Endodermal cell (in vitro differentiated cells): ENCODE results near the gene OOEP. TPM values are rescaled to one million over a fixed set of nuclear protein-coding genes. Genes with fewer than 3 reads are reported as not detected.

ENCODE experiments used
- DNase-seq: peaks from one replicate; pipeline ENCODE4 v3.0.0-alpha.2; 2017
- H3K27ac ChIP-seq: 2 replicates; pipeline ENCODE4 v1.5.1; 2013; ENCODE audit warnings: mild to moderate bottlenecking, low read depth, low read length, moderate library complexity
- H3K27me3 ChIP-seq: 2 replicates; pipeline ENCODE4 v1.6.1; 2013; ENCODE audit warnings: mild to moderate bottlenecking, low read length, moderate library complexity; ENCODE audit not compliant: insufficient read depth, control insufficient read depth, poor library complexity, severe bottlenecking
- H3K36me3 ChIP-seq: 2 replicates; pipeline ENCODE4 v1.7.0; 2013; ENCODE audit warnings: mild to moderate bottlenecking, low read length, moderate library complexity; ENCODE audit not compliant: control insufficient read depth, insufficient read depth
- H3K4me1 ChIP-seq: one replicate; pipeline ENCODE4 v1.7.0; 2013; ENCODE audit warnings: low read length; ENCODE audit not compliant: control insufficient read depth, insufficient read depth
- H3K4me3 ChIP-seq: 2 replicates; pipeline ENCODE4 v1.5.1; 2013; ENCODE audit warnings: mild to moderate bottlenecking, low read length, moderate library complexity
- H3K9ac ChIP-seq: 2 replicates; pipeline ENCODE4 v1.6.1; 2013; ENCODE audit warnings: mild to moderate bottlenecking, low read length, moderate library complexity; ENCODE audit not compliant: poor library complexity, severe bottlenecking; ENCODE audit errors: extremely low read depth
- H3K9me3 ChIP-seq: 2 replicates; pipeline ENCODE4 v1.6.1; 2013; ENCODE audit warnings: mild to moderate bottlenecking, low read length, moderate library complexity; ENCODE audit not compliant: control insufficient read depth
- H3K27ac Mint-ChIP-seq: 2 replicates; pipeline ENCODE4 v1.8.0; 2020; ENCODE audit warnings: mixed read lengths
- H3K27me3 Mint-ChIP-seq: 2 replicates; pipeline ENCODE4 v1.8.0; 2021; ENCODE audit warnings: mild to moderate bottlenecking, mixed read lengths; ENCODE audit not compliant: insufficient read depth
- H3K36me3 Mint-ChIP-seq: 2 replicates; pipeline ENCODE4 v1.8.0; 2020; ENCODE audit warnings: low read depth, mixed read lengths
- H3K4me1 Mint-ChIP-seq: 2 replicates; pipeline ENCODE4 v1.8.0; 2020; ENCODE audit warnings: mixed read lengths
- H3K4me3 Mint-ChIP-seq: 2 replicates; pipeline ENCODE4 v1.8.0; 2020; ENCODE audit warnings: mild to moderate bottlenecking, moderate library complexity, mixed read lengths
- H3K9me3 Mint-ChIP-seq: 2 replicates; pipeline ENCODE4 v1.8.0; 2020; ENCODE audit warnings: mild to moderate bottlenecking, mixed read lengths
- CTCF ChIP-seq: fragments of 200-600 bp; sonication (generic); conservative IDR thresholded peaks from 2 replicates; pipeline ENCODE4 v1.5.0; 2021; ENCODE audit warnings: antibody characterized with exemption, mild to moderate bottlenecking
- WGBS, 2 experiments: methylation state at CpG; one replicate each; pipeline versions ENCODE4 v1.1.5 to v1.1.7; 2013; ENCODE audit warnings: missing lambda C conversion rate in 2 of 2, mixed read lengths in 1 of 2; ENCODE audit not compliant: insufficient coverage in 1 of 2, insufficient read length in 1 of 2; 5-methylcytosine and 5-hydroxymethylcytosine counted together
- total RNA-seq, 2 donors: library from RNA; stranded (reverse); fragmentation: NEBNext Ultra II Directional in 1 of 2; extraction: Animal tissue kit (Norgen Biotek cat#: 25700) in 1 of 2; gene quantifications; 2 replicates in 1 of 2; 3 replicates in 1 of 2; pipeline ENCODE4 v1.2.1, GENCODE V29; 2021

OOEP gene
- total RNA-seq, 2 donors from 2014 or later, result not detected

- no peaks in the 10 kb centered on the region for H3K4me1 Mint-ChIP-seq
- TF ChIP-seq CTCF, result no peak
- 83 to 91% methylated on average over 1 of the region's 1 CpG for WGBS, 2 experiments
- Histone ChIP-seq H3K4me3 (no peak overlapping the region), H3K27me3 (no peaks in the 10 kb centered on the region), H3K27ac (no peak overlapping the region), H3K9me3 (no peaks in the 10 kb centered on the region), H3K4me1 (no peaks in the 10 kb centered on the region), H3K9ac (no peak overlapping the region), H3K36me3 (no peaks in the 10 kb centered on the region)
- no peak overlapping the region for H3K4me3 Mint-ChIP-seq
- no peaks in the 10 kb centered on the region for H3K36me3 Mint-ChIP-seq
- no peaks in the 10 kb centered on the region for H3K9me3 Mint-ChIP-seq
- DNase-seq, result no peak
- no peaks in the 10 kb centered on the region for H3K27me3 Mint-ChIP-seq
- no peak overlapping the region for H3K27ac Mint-ChIP-seq
These were observed 39.7 kb upstream of the OOEP start for GRCh38 chr6:73409395-73409794.

- Mint-ChIP-seq H3K36me3 (no peaks in the 10 kb centered on the region), H3K27me3 (no peaks in the 10 kb centered on the region), H3K4me1 (no peaks in the 10 kb centered on the region), H3K27ac (no peak overlapping the region), H3K9me3 (no peaks in the 10 kb centered on the region), H3K4me3 (no peak overlapping the region)
- H3K4me1 ChIP-seq, result no peaks in the 10 kb centered on the region
- H3K27me3 ChIP-seq, result no peaks in the 10 kb centered on the region
- H3K9ac ChIP-seq, result no peak overlapping the region
- no peaks in the 10 kb centered on the region for H3K9me3 ChIP-seq
- no peak overlapping the region for H3K27ac ChIP-seq
- no peaks in the 10 kb centered on the region for H3K36me3 ChIP-seq
- TF ChIP-seq CTCF, result no peak
- no peak for DNase-seq
- no peak overlapping the region for H3K4me3 ChIP-seq
These were observed 31.0 kb upstream of the OOEP start for GRCh38 chr6:73400656-73401055.

DNA sequence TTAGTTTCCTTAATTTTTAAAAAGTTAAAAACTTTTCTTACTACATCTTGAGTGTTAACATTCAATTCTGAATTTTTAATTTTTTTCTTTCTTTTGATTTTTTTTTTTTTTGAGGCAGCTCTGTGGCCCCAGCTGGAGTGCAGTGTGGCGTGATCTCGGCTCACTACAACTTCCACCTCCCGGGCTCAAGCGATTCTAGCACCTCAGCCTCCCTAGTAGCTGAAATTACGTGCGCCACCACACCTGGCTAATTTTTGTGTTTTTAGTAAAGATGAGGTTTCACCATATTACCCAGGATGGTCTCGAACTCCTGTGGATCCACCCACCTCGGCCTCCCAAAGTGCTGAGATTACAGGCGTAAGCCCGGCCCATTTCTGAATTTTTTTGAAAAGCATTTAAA is 26.2 kb upstream of the OOEP start:
- Mint-ChIP-seq H3K4me1 (no peaks in the 10 kb centered on the region), H3K27me3 (peaks cover 4% of the 10 kb centered on the region)
- DNase-seq, result no peak

More for the DNA sequence above, 26.2 kb upstream of the OOEP start:
- 92 to 100% methylated on average over 6 to 10 of the region's 10 CpGs for WGBS, 2 experiments
- no peaks in the 10 kb centered on the region for H3K9me3 ChIP-seq
- no peaks in the 10 kb centered on the region for H3K36me3 ChIP-seq
- no peak overlapping the region for H3K27ac ChIP-seq
- Mint-ChIP-seq H3K27ac (no peak overlapping the region), H3K9me3 (peaks cover 8% of the 10 kb centered on the region), H3K36me3 (no peaks in the 10 kb centered on the region), H3K4me3 (no peak overlapping the region)
- TF ChIP-seq CTCF, result no peak
- no peaks in the 10 kb centered on the region for H3K4me1 ChIP-seq
- H3K27me3 ChIP-seq, result no peaks in the 10 kb centered on the region
- H3K9ac ChIP-seq, result no peak overlapping the region
- H3K4me3 ChIP-seq, result no peak overlapping the region
